Activated T-helper 1 cell treated with anti-CD3 and anti-CD28 coated beads, Interleukin-12 subunit alpha, Interleukin-12 subunit beta, Interleukin-2, Interleukin-4 antibody, amounts not matched to agents 30 ng/mL and 10 ng/mL and 1 ng/mL, durations not matched to agents 14 hours and 24 hours and 36 hours (primary cell): Measurements from ENCODE around the gene ST14. TPM values are rescaled to one million over a fixed set of nuclear protein-coding genes. Genes with fewer than 3 reads are reported as not detected.

Experiments
- DNase-seq: peaks from one replicate; pipeline ENCODE4 v3.0.0; 2021; ENCODE audit warnings: low spot score
- H3K27ac Mint-ChIP-seq: one replicate; pipeline ENCODE4 v1.8.0; 2021; ENCODE audit warnings: mild to moderate bottlenecking, mixed read lengths
- H3K27me3 Mint-ChIP-seq: one replicate; pipeline ENCODE4 v1.8.0; 2022; ENCODE audit warnings: mild to moderate bottlenecking, moderate library complexity, mixed read lengths; ENCODE audit not compliant: insufficient read depth
- H3K36me3 Mint-ChIP-seq: one replicate; pipeline ENCODE4 v1.8.0; 2021; ENCODE audit warnings: low read depth, mixed read lengths
- H3K4me1 Mint-ChIP-seq: one replicate; pipeline ENCODE4 v1.8.0; 2021; ENCODE audit warnings: low read depth, mixed read lengths
- H3K4me3 Mint-ChIP-seq: one replicate; pipeline ENCODE4 v1.8.0; 2021; ENCODE audit warnings: mild to moderate bottlenecking, moderate library complexity, mixed read lengths
- H3K9me3 Mint-ChIP-seq: one replicate; pipeline ENCODE4 v1.8.0; 2021; ENCODE audit warnings: mixed read lengths
- intact Hi-C: fragments of 100-400 bp; cut with micrococcal nuclease; formaldehyde crosslinking; loops from one replicate; pipeline ENCODE4 v1.15.1; 2024
- total RNA-seq: library from RNA; stranded (reverse); gene quantifications from 2 replicates; pipeline ENCODE4 v1.2.3, GENCODE V29; 2022

ST14 gene
- total RNA-seq, 1 donor from 2014 or later, result not detected

DNA sequence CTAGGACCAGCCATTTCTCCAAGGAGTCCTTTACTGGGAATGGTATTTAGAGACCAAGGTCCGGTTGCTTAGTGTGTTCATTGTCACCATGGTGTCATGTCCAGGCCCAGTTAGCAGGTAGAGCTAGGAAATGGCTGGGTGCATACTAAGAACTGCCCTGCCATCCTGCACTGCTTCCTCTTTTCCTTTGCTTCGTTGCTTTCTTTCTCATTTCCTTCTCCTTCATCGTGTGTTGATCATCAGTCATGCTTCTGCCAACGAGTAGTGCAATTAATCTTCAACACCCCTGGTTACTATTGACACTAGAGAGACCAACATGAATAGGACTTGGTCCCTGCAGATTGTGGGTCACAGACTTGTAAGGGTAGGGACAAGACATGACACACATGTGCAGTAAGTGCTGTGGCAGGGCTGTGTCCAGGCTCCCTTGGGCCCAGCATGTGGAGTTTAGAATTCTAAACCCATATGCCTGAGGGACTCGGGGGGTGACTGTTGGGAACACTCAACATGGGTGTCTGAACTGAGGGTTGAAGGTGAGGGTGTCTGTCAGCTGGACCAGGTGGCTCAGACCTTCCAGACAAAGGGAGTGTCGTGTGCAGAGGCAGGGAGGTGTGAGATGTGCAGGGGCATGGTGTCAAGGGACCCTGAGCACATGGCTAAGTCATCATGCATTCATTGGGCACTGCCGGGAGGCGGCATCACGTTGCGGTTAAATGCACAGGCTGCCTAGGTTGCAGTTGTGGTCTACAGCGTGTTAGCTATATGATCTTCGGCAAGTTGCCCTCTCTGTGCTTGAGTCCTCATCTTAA, 42.6 kb downstream of the ST14 start:
- no peak for DNase-seq
- Mint-ChIP-seq H3K4me1 (no peaks in the 10 kb centered on the region), H3K27me3 (peaks cover 2% of the 10 kb centered on the region), H3K9me3 (no peaks in the 10 kb centered on the region), H3K36me3 (no peaks in the 10 kb centered on the region), H3K4me3 (no peak overlapping the region), H3K27ac (no peak overlapping the region)
- intact Hi-C loops, result no loop called here

DNA sequence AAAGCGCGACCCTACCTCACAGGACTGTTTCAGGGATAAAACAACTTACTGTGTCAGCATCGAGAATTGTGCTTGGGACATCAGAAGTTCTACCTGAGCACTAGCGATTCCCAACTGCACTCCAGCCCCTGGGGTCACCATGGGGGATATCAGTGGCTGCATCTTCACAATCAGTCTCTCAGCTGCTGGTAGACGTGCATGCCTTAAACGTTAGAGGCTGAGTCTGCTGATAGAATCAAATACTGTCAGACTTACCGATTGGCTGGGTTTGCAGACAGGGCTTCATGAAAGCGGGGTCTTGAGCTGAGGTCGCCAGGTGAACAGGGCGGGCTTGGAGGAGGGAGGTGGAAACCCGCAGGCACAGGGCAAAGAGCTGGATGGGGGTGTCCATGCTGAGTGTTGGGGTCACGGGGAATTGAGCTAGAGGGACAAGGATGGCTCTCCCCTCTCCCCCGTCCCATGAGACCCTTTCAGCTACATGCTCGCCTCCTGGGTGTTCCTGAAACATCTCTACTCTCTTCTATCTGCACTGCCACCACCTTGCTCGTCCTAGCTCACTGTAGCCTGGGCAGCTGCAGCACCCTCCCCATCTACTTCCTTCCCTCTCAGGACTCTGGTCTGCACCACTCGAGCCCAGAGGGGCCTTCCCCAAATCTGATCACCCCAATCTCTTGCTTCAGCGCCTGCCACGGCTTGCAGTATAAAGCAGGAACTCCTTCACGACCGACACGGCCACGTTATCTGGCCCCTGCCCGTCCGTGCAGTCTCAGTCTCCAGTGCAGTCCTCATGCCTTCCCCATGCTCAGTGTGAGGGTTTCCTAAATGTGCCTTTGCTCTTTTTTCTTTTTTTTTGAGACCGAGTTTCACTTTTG, 43.5 kb downstream of the ST14 start:
- H3K4me3 Mint-ChIP-seq, result no peak overlapping the region
- H3K27me3 Mint-ChIP-seq, result peaks cover 2% of the 10 kb centered on the region
- H3K9me3 Mint-ChIP-seq, result no peaks in the 10 kb centered on the region
- no peaks in the 10 kb centered on the region for H3K36me3 Mint-ChIP-seq
- H3K4me1 Mint-ChIP-seq, result no peaks in the 10 kb centered on the region
- DNase-seq, result no peak
- intact Hi-C loops, result no loop called here
- H3K27ac Mint-ChIP-seq, result no peak overlapping the region

DNA sequence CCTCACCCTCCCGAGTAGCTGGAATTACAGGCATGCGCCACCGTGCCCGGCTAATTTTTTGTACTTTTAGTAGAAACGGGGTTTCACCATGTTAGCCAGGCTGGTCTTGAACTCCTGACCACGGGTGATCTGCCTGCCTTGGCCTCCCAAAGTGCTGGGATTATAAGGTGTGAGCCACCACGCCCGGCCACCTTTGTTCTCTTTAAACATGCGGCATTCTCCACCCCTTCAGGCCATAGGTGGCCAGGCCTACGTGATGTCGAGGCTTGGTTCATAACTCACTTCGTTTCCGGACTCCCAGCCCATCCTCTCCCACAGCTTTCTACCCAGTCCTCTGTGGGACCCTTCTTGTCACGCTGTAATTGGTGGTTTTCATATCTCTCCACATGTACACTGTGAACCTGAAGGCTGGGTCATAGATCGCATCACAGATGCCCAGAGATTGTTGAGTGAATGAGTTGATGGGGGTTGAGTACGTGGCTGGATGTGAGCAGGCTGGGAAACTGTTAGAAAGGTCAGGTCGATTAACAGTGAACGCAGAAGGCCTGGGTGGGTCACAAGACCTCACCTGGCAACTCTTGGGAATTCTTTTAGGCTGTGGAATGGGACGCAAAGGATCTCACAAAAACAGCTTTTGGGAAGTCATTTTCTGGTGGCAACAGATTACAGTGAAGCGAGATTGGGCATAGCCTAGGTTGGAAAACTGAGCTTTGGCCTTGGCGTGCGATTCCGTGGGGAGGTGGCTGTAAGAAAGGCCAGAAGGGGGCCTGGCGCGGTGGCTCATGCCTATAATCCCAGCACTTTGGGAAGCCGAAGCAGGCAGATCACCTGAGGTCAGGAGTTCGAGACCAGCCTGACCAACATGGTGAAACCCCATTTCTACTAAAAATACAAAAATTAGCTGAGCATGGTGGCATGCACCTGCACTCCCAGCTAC, 44.5 kb downstream of the ST14 start:
- no peaks in the 10 kb centered on the region for H3K36me3 Mint-ChIP-seq
- DNase-seq, result no peak
- H3K4me3 Mint-ChIP-seq, result no peak overlapping the region
- intact Hi-C loops, result no loop called here
- no peaks in the 10 kb centered on the region for H3K9me3 Mint-ChIP-seq
- no peaks in the 10 kb centered on the region for H3K4me1 Mint-ChIP-seq
- no peak overlapping the region for H3K27ac Mint-ChIP-seq
- peaks cover 2% of the 10 kb centered on the region for H3K27me3 Mint-ChIP-seq

DNA sequence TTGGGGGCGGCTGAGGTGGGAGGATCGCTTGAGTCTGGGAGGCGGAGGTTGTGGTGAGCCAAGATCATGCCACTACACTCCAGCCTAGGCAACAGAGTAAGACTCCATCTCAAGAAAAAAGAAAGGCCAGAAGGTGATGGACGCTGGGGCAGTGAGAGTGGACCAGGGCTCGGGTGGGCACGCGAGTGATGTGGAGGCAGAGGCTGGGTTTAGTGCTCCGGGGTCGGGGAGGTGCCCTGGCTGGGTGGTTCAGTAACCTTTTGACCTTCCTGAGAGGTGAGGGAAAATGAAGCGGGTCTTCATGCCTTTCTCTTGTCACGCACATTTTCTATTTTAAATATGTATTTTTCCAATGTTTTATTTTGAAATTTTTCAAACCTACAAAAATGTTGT, 45.1 kb downstream of the ST14 start:
- intact Hi-C loops, result no loop called here
- no peaks in the 10 kb centered on the region for H3K9me3 Mint-ChIP-seq
- H3K27ac Mint-ChIP-seq, result no peak overlapping the region
- no peak for DNase-seq
- H3K4me1 Mint-ChIP-seq, result no peaks in the 10 kb centered on the region
- H3K36me3 Mint-ChIP-seq, result no peaks in the 10 kb centered on the region
- no peak overlapping the region for H3K4me3 Mint-ChIP-seq
- H3K27me3 Mint-ChIP-seq, result peaks cover 2% of the 10 kb centered on the region

DNA sequence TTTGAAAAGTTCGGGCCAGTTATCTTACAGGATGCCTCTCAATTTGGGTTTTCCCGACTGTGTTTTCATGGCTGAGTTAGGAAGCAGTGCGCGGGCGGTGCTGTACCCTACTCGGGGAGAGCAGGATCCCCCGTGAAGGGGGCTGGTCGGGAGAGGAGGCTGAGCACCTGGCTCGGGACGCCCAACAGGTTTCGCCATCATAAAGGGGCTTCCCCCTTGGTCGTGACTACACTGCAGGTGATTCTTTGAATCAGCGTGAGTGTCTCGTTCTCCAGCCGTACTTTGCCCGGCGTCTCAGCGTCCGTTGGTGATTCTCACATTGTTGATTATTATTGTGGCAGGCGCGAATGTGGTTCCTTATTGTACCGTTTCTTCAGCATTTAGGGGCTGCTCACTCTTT, 46.6 kb downstream of the ST14 start:
- no peaks in the 10 kb centered on the region for H3K36me3 Mint-ChIP-seq
- H3K4me1 Mint-ChIP-seq, result no peaks in the 10 kb centered on the region
- no peak for DNase-seq
- H3K27ac Mint-ChIP-seq, result no peak overlapping the region
- H3K4me3 Mint-ChIP-seq, result no peak overlapping the region
- intact Hi-C loops, result no loop called here
- H3K27me3 Mint-ChIP-seq, result peaks cover 5% of the 10 kb centered on the region
- no peaks in the 10 kb centered on the region for H3K9me3 Mint-ChIP-seq

DNA sequence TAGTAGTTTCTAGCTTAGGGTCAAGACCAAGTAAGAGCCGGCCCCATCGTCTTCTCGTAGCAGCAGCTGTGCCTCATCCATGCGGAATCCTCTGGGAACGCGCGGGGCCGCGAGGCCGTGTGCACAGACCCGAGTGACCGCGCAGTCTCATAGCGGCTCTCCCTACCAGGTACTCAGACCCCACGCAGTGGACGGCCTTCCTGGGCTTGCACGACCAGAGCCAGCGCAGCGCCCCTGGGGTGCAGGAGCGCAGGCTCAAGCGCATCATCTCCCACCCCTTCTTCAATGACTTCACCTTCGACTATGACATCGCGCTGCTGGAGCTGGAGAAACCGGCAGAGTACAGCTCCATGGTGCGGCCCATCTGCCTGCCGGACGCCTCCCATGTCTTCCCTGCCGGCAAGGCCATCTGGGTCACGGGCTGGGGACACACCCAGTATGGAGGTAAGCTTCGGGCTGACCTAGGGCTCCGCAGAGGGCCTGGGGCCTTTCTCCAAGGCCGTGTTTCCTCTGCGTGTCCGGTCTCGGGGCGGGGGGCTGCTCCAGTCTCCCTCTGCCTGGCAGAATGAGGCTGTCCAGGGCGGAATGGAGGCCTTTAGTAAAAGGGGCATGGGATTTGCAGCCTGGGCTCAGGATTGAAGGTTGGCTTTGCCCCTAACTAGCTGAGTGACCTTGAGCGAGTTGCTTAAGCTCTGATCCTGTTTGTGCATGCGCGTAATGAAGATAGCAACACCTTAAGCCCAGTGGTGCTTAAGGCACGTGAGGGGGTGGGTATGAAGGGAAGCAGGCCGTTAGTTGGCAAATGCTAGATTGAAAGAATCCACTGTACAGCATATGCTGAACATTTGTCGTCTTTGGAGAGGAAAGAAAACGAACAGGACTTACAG, 48.9 kb downstream of the ST14 start:
- H3K27me3 Mint-ChIP-seq, result peaks cover 5% of the 10 kb centered on the region
- no peak overlapping the region for H3K27ac Mint-ChIP-seq
- no peaks in the 10 kb centered on the region for H3K36me3 Mint-ChIP-seq
- no peaks in the 10 kb centered on the region for H3K4me1 Mint-ChIP-seq
- no peak overlapping the region for H3K4me3 Mint-ChIP-seq
- intact Hi-C loops, result no loop called here
- no peaks in the 10 kb centered on the region for H3K9me3 Mint-ChIP-seq
- no peak for DNase-seq

DNA sequence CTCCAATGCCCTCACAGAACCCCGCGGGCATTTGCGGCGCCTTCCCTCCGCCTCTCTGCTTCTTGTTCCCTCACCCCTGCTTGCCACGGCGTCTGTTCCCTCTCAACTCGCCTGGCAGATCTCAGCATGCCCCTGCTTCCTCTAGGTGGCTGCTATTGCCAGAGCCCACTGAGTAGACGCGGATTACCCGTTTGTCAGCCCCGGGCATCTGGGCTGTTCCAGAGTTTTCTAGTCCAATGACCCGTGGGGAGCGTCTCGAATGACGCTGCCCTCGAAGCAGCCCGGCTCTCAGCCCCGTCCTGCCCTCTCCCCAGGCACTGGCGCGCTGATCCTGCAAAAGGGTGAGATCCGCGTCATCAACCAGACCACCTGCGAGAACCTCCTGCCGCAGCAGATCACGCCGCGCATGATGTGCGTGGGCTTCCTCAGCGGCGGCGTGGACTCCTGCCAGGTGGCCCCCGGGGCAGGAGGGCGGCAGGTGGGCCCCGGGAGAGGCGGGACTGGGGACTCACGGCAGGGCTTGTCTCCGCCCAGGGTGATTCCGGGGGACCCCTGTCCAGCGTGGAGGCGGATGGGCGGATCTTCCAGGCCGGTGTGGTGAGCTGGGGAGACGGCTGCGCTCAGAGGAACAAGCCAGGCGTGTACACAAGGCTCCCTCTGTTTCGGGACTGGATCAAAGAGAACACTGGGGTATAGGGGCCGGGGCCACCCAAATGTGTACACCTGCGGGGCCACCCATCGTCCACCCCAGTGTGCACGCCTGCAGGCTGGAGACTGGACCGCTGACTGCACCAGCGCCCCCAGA, 49.7 kb downstream of the ST14 start:
- H3K4me1 Mint-ChIP-seq, result no peaks in the 10 kb centered on the region
- DNase-seq, result no peak
- no peaks in the 10 kb centered on the region for H3K9me3 Mint-ChIP-seq

DNA sequence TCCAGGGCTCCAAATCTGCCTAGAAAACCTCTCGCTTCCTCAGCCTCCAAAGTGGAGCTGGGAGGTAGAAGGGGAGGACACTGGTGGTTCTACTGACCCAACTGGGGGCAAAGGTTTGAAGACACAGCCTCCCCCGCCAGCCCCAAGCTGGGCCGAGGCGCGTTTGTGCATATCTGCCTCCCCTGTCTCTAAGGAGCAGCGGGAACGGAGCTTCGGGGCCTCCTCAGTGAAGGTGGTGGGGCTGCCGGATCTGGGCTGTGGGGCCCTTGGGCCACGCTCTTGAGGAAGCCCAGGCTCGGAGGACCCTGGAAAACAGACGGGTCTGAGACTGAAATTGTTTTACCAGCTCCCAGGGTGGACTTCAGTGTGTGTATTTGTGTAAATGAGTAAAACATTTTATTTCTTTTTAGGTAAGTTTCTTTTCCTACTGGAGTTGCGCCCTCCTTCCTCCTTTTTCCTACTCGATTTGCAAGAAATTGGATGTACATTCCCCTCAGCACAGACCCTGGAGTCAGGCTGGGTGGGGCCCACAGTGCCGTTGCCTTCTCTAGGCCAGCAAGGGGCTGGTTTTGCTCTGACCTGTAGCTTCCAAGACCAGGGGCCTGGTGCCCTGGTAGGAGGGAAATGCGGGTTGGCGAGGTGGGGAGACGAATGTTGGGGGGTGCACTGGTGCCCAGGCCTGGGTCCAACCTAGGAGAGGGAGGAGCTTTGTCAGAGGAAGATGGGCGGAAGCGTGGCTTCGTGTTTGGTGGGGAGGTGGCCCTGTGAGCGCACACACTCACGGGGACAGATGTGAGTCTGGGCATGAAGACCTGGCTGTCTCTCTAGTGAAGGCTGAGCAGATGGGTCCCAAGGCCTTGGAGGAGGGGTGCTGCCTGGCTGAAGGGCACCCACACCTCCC, 50.6 kb downstream of the ST14 start:
- DNase-seq, result no peak
- intact Hi-C loops, result loop anchor here (5.0 kb wide), 1 partner anchor 182 kb away; no protein-coding TSS in a partner anchor
- peaks cover 6% of the 10 kb centered on the region for H3K27me3 Mint-ChIP-seq
- H3K4me1 Mint-ChIP-seq, result no peaks in the 10 kb centered on the region
- no peaks in the 10 kb centered on the region for H3K36me3 Mint-ChIP-seq
- no peak overlapping the region for H3K27ac Mint-ChIP-seq
- H3K4me3 Mint-ChIP-seq, result no peak overlapping the region
- no peaks in the 10 kb centered on the region for H3K9me3 Mint-ChIP-seq

More for the DNA sequence above, 49.7 kb downstream of the ST14 start:
- no peaks in the 10 kb centered on the region for H3K36me3 Mint-ChIP-seq
- no peak overlapping the region for H3K4me3 Mint-ChIP-seq
- no peak overlapping the region for H3K27ac Mint-ChIP-seq
- intact Hi-C loops, result no loop called here
- H3K27me3 Mint-ChIP-seq, result peaks cover 5% of the 10 kb centered on the region

DNA sequence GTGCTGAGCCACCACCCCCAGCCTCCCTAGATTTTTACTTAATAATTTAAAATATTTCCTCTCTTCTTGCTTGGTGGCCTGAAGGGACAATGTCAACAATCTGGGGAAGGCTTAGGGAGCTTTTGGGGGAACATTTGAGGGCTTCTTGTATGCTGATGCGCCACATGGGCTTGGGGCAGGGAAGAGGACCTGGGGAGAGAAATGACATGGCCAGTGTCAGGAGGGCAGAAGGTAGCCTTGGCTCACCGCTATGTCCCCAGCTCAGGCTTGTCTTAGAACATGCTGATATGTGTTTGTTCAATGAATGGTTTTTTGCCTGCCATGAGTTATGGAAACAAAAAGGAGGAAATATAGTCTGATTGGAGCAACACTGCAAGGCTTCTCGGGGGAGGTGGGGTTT, 51.6 kb downstream of the ST14 start:
- no peak overlapping the region for H3K27ac Mint-ChIP-seq
- no peak overlapping the region for H3K4me3 Mint-ChIP-seq
- no peaks in the 10 kb centered on the region for H3K4me1 Mint-ChIP-seq
- H3K36me3 Mint-ChIP-seq, result no peaks in the 10 kb centered on the region
- H3K9me3 Mint-ChIP-seq, result no peaks in the 10 kb centered on the region
- intact Hi-C loops, result loop anchor here (5.0 kb wide), 1 partner anchor 181 kb away; no protein-coding TSS in a partner anchor
- peaks cover 6% of the 10 kb centered on the region for H3K27me3 Mint-ChIP-seq
- DNase-seq, result no peak

DNA sequence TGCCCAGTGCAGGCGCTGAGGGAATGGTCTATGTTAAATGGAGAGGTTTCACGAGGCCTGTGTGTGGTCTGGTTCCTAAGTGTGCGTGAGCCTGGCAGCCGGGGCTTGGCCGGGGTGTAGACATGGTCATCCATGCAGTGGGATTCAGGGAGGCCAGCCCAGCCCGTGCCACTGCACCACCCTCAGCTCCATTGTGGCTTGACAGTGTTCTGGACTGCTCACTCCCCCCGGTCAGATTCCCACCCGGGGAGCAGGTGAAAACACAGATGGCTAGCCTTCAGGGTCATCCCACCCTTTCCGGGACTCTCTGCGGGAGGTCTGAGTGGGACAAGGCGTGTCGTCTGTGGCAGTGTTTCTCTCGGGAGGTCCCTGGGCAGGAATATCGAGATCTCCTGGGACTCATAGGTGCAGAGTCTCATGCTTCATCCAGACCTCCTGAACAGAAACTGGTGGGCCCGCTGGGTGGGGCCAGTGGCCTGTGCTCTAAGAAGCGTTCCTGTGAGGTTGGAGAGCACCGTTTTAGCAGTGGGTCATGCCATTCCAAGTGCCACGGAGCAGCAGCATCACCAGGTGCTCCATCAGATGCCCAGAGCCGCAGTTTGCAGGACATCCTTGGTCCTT, 52.3 kb downstream of the ST14 start:
- Mint-ChIP-seq H3K4me1 (no peaks in the 10 kb centered on the region), H3K4me3 (no peak overlapping the region), H3K9me3 (no peaks in the 10 kb centered on the region), H3K36me3 (no peaks in the 10 kb centered on the region), H3K27ac (no peak overlapping the region), H3K27me3 (peaks cover 6% of the 10 kb centered on the region)
- intact Hi-C loops, result loop anchor here (5.0 kb wide), 1 partner anchor 180 kb away; no protein-coding TSS in a partner anchor
- no peak for DNase-seq
